Activated CD4-positive, alpha-beta T cell treated with anti-CD3 and anti-CD28 coated beads, Interleukin-2, amount 50 U/mL, for 1 hour (primary cell): ENCODE data around the gene ZNF236.
"Not testable (repeated sequence)": the region's sequence is repeated elsewhere in the genome, so short reads cannot be mapped to it uniquely, and the experiment has no call there.

ENCODE experiments used
- DNase-seq: peaks from one replicate; pipeline ENCODE4 v3.0.0-alpha.2; 2020

The ZNF236 gene

DNA sequence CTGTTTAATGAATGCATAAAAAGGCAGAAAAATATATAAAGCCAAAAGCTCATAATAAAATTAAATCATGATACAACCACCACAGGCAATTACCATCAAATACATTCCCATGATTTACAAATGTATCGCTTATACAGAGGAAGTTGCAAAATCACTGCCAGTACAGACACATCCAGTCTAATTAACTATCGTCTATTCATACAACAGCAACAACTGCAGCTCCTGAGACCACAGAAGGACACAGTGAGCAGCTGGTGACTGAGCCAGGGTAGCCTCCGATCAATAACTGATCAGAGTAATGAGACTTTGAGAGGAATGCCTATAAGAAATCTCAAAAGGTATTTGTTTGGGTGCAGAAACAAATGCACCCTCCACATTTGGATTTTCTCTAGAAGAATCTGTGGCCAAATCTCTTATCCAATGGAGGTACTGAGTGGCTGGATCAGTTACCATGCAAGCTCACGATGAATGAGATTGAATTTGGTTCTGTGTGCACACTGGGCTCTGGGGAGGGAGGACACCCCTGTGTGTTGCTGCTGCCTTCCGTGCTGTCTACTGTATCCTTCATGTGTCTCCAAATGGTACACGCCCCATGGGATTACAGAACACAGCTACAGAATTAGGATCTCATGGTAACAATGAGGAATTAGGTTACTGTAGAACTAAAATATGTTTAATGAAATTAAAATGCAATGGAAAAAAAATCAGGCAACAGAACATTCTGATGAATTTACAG is 190.6 kb downstream of the ZNF236 start:
- no peak for DNase-seq

DNA sequence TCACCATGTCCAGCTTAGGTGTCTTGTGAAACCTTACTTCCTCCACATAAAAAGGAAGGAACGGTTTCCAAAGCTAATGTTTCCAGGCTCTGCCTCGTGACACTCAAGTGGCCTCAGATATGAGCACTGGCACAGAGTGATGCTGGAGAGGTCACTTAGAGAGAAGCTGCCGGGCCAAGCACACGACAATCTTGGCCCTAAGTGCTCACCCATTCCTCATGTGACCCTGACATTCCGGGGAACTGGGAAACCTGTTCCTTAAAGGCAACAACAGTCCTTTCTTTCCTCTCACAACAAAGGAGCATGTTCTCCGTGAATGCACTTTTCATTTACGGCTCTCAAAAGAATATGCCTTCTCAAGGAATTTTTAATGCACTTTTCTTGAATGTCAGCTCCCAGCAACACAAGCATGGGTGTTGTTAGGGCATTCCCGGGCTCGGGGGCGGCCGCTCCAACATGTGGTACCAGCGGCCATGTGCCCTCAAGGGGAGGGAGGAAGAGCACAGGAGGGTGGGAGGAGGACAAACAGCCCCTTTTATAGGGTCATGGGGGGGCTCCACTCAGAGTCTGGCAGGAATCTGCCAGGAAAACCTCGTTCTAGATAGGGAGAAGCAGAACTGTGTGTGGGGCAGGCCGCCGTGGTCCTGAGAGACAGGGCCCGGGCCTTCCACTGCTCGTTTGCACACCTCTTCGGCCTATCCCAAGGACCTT is 191.6 kb downstream of the ZNF236 start:
- DNase-seq = no peak

DNA sequence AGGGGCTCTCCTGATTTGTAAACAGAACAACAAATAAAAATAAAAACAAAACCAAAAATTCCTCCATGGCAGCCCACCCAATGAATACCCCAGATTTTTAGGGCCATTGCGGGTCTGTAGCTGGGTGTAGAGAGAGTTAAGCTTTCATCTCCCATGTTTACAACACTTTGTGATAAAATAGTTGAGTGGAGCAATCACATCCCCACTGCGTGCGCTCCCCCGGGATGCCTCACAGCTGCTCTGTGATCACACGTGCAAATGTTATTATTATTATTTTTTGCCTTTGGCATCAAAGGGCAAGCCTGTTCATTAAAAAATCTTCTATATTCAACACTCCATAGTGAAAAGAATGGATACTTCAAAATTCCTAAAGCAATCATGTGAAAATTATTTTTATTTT is 192.2 kb downstream of the ZNF236 start:
- DNase-seq = no peak

DNA sequence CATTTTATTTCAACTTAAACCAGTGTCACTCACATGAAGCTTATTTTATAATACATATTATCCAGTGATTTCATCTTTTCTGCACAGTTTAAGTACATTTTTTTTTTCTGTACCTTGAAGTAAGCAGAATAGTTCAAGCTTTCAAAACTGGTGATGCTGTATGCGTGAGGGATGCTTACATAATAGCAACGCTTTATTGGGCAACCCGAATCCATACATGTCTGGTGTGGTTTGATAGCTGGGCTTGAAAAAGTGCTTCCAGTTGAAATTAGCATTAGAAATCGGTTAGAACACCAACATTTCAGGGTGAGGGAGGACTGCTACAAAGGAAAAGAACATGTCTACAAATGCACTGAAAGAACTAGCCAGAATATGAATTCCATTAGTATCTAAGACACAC is 192.8 kb downstream of the ZNF236 start:
- no peak for DNase-seq

DNA sequence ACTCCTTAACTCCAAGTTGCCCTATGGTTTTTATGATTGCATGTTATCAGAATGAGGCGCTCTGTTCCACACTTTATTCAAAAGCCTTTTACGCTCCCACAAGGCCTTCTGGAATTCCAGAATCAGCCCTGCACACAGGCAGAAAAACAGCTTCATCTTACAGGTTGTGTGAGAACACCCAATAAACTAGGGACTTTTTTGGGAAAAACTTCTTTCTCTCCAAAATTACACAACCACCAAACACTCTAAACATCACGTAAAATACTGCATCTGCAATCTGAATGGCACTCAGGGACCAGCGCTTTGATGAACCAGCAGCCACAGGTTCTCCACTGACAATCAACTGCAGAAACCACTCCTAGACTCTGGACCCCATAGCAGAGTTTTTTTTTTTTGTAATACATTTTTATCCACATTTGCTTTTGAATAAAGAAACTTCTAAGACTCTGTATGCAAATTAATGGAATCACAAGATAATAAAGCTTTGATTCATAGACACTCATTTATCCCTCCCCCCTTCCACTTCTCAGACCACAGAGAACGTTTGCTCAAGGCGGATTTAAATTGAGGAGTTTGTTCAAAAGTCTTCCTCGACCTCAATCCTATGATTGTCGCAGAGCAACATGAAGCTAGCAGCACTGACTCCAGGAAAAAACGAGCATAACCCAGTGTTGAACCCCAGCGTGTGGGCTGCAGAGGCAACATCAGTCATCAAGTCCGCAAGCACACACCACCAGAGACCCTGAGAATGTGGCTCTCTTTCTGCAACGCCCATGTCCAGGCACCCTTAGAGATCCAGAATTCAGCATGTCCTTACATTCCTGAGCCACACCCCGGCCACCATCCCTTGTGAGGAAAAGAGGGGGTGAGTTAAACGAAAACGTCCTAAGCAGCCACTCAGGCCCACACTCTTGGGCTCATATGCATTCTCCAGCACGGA is 193.7 kb downstream of the ZNF236 start:
- DNase-seq = no peak

DNA sequence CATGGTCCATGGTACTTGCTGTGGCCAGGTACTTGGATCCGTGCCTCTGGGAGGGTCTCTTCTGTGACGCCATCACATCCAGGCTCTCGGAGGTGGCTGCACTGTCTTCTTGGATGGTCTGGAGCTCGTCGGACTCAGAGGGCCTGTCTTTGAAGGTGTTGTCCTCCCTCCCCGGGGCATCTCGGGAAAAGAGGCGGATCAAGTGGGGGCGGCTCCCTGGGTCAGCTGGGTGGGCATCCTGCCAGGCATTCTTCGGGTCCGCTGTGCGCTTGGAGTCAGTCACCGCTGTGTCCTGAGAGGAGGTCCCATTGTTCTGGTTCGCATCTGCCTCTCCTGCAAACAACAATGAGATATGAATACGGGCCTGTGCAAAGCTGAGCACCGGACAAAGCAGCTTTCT is 194.6 kb downstream of the ZNF236 start:
- DNase-seq = no peak

DNA sequence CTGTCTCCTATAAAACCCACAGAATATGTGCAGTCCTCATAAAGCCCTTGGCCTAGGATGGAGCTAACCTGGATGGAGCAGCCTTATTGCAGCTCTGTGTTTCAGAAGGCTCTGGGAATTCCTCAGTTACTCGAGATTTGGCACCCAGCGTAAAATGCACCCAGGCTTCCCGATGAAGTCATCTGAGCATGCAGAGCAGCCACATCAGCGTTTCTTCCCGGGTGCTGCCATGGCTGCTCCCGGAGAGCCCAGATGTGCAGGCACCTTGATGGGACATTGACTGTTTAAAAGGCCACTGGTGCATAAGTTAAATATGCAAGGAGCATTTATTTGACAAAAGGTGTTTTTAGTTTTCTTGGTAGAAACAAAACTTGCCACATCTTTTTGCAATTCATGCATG is 195.0 kb downstream of the ZNF236 start:
- DNase-seq = no peak

DNA sequence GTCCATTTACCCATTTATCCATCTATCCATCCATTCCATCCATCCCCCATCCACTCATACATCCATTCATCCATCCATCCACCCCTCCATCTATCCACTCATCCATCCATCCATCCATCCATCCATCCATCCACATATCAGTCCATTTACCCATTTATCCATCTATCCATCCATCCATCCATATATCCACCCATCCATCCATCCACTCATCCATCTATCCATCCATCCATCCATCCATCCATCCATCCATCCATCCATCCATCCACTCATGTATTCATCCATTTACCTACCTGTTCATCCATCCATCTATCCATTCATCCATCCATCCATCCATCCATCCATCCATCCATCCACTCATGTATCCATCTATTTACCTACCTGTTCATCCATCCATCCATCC is 196.3 kb downstream of the ZNF236 start:
- DNase-seq = not testable (repeated sequence)

DNA sequence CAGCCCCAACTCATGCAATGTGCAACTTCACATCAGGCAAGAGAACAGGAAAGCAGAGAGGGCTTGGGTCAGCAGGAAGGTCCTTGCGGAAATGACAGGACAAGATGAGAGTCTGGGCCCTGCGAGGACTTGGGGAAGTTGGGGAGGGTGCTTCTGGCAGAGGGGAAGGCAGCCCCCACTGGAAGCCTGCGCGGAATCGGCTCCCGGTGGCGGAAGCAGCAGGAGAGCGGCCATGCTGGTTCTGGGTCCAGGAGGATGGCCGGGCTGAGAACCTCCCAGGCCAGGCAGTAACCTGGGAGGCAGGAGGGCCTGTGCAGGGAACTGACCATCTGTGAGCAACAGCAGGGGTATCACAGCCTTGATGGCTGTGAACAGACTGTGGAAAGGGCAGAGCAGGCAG is 197.3 kb downstream of the ZNF236 start:
- DNase-seq = no peak
